ENCODE data around the gene MORN5. TPM values are rescaled to one million over a fixed set of nuclear protein-coding genes. Genes with fewer than 3 reads are reported as not detected.
"Not testable (repeated sequence)": the region's sequence is repeated elsewhere in the genome, so short reads cannot be mapped to it uniquely, and the experiment has no call there.

The MORN5 gene
- not detected for total RNA-seq

- peak; percentile 92 for DNase-seq
Observed at GRCh38 chr9:122159026-122159924, at the start of gene MORN5, which contains the start of gene NDUFA8. MORN5 (plus strand) TSS chr9:122159908; CDS start chr9:122159973, 65 bp downstream. NDUFA8 (minus strand) TSS chr9:122159779; CDS start chr9:122159677, 102 bp downstream.

GRCh38 chr9:122110100-122110833 lies 49.4 kb upstream of the MORN5 start:
- DNase-seq = no peak

GRCh38 chr9:122111413-122112085 lies 48.2 kb upstream of the MORN5 start:
- no peak for DNase-seq

- DNase-seq = no peak
Observed at GRCh38 chr9:122112238-122112637, 47.5 kb upstream of the MORN5 start.

- no peak for DNase-seq
Observed at GRCh38 chr9:122113574-122113973, 46.1 kb upstream of the MORN5 start.

- no peak for DNase-seq
Observed at GRCh38 chr9:122115176-122116035, 44.3 kb upstream of the MORN5 start.

GRCh38 chr9:122116040-122116439 lies 43.7 kb upstream of the MORN5 start:
- no peak for DNase-seq

GRCh38 chr9:122116448-122117173 lies 43.1 kb upstream of the MORN5 start:
- DNase-seq = no peak

- not testable (repeated sequence) for DNase-seq
Observed at GRCh38 chr9:122117241-122117640, 42.5 kb upstream of the MORN5 start.

GRCh38 chr9:122118343-122119165 lies 41.2 kb upstream of the MORN5 start:
- DNase-seq = no peak

GRCh38 chr9:122119166-122119521 lies 40.6 kb upstream of the MORN5 start:
- no peak for DNase-seq

GRCh38 chr9:122119721-122120120 lies 40.0 kb upstream of the MORN5 start:
- no peak for DNase-seq

- no peak for DNase-seq
Observed at GRCh38 chr9:122120316-122121071, 39.2 kb upstream of the MORN5 start.

- DNase-seq = no peak
Observed at GRCh38 chr9:122121391-122121790, 38.3 kb upstream of the MORN5 start.

- no peak for DNase-seq
Observed at GRCh38 chr9:122121931-122122330, 37.8 kb upstream of the MORN5 start.

GRCh38 chr9:122122468-122122867 lies 37.2 kb upstream of the MORN5 start:
- no peak for DNase-seq

- peak; percentile 63 for DNase-seq
Observed at GRCh38 chr9:122122903-122123632, 36.6 kb upstream of the MORN5 start.

- no peak for DNase-seq
Observed at GRCh38 chr9:122124048-122124447, 35.7 kb upstream of the MORN5 start.

GRCh38 chr9:122124528-122124927 lies 35.2 kb upstream of the MORN5 start:
- DNase-seq = no peak

All from effector CD4-positive, alpha-beta T cell (primary cell).